GM19351 (cell line): ENCODE measurements around the gene SOX15.
A peak's percentile ranks its signal among the peaks of the same experiment; 100 is the strongest.

ENCODE experiments used
- ATAC-seq: cut with Tn5 transposase; IDR thresholded peaks from one replicate; pipeline ENCODE4 v1.9.1; 2021; ENCODE audit warnings: mild to moderate bottlenecking, moderate library complexity; ENCODE audit not compliant: unreplicated experiment

Gene SOX15

GRCh38 chr17:7559320-7560171, 30.3 kb downstream of the SOX15 start:
- no peak for ATAC-seq

- ATAC-seq, result no peak
These were observed 31.2 kb downstream of the SOX15 start, which contains the start of gene TNFSF13 for GRCh38 chr17:7558544-7559319. TSS of gene TNFSF13 (plus strand) at chr17:7558750. CDS start at chr17:7559040, 290 bp downstream.

GRCh38 chr17:7557775-7558543, 31.9 kb downstream of the SOX15 start:
- no peak for ATAC-seq

GRCh38 chr17:7557147-7557764, 32.6 kb downstream of the SOX15 start:
- no peak for ATAC-seq

- no peak for ATAC-seq
These were observed 33.3 kb downstream of the SOX15 start for GRCh38 chr17:7556627-7557026.

GRCh38 chr17:7555320-7555948, 34.5 kb downstream of the SOX15 start:
- no peak for ATAC-seq

- no peak for ATAC-seq
These were observed 36.5 kb downstream of the SOX15 start for GRCh38 chr17:7553356-7553755.

- ATAC-seq, result peak; percentile 53
These were observed 37.3 kb downstream of the SOX15 start for GRCh38 chr17:7552621-7553051.

GRCh38 chr17:7551396-7551795, 38.5 kb downstream of the SOX15 start:
- ATAC-seq, result no peak

GRCh38 chr17:7550344-7550743, 39.5 kb downstream of the SOX15 start:
- ATAC-seq, result no peak

GRCh38 chr17:7549401-7550055, 40.4 kb downstream of the SOX15 start:
- ATAC-seq, result no peak

GRCh38 chr17:7548585-7549400, 41.1 kb downstream of the SOX15 start, which contains the start of gene TNFSF12:
TSS of gene TNFSF12 (plus strand) at chr17:7549058. CDS start at chr17:7549154, 96 bp downstream.
- no peak for ATAC-seq

- ATAC-seq, result no peak
These were observed 45.0 kb downstream of the SOX15 start for GRCh38 chr17:7544911-7545310.

- no peak for ATAC-seq
These were observed 48.7 kb downstream of the SOX15 start for GRCh38 chr17:7541074-7541621.

GRCh38 chr17:7538891-7539545, 50.9 kb downstream of the SOX15 start:
- no peak for ATAC-seq
